Body of pancreas (tissue), 4 donors: ENCODE measurements around the gene H1-8.

Experiments used
- CTCF ChIP-seq, 7 experiments: fragments of 450-650 bp in 4 of 7; fragments of 200-600 bp in 3 of 7; sonication (generic) in 3 of 7; IDR thresholded peaks; one replicate each; pipeline ENCODE4 v1.5.1; 2016 to 2019; ENCODE audit warnings: antibody characterized with exemption in 7 of 7
- POLR2A ChIP-seq, 3 donors: fragments of 450-650 bp; IDR thresholded peaks; one replicate each; pipeline ENCODE4 v1.6.1; 2016; ENCODE audit warnings: antibody characterized with exemption in 3 of 3, mild to moderate bottlenecking in 2 of 3

DNA sequence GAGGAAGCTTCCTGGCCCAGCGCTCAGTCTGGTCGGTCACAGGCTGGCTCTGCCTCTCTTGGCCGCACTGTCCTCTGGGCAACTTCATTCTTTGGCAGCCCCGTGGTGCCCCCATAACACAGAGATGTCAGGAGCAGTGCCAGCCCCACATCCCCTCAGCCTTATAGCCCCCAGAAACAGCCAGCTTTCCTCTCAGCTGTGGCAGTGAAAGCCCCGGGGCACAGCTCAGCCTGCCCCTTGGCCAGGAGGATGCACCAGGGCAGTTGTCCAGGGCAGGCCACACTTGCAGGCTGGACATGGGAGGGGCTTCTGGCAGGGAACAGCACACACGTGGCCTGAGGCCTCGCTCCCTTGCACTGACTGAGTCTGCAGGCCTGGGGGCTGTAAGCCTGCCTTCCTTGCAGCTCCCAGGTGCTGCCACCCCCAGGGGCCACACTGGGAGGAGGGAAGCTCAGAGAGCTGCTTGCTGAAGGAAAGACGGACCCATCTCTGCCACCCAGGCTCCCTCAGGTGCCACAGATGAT lies 24.9 kb upstream of the H1-8 start:
- TF ChIP-seq CTCF (IDR thresholded peaks at IDR 0.05): no peak
- no peak for TF ChIP-seq POLR2A (IDR thresholded peaks at IDR 0.05)
